Measurements from ENCODE around the gene AIG1. TPM values are rescaled to one million over a fixed set of nuclear protein-coding genes. Genes with fewer than 3 reads are reported as not detected.

AIG1 gene
- polyA plus RNA-seq, 1 donor from 2014 or later: 23.2 TPM

GRCh38 chr6:143268439-143268838, 207.8 kb downstream of the AIG1 start:
- Histone ChIP-seq H3K4me3 (ENCODE audit: low read length) (no peak overlapping the region), H3K9ac (ENCODE audit: low read length) (no peak overlapping the region), H3K36me3 (ENCODE audit: insufficient read depth, low read length) (no peaks in the 10 kb centered on the region), H3K79me2 (replicated peaks; ENCODE audit: insufficient read depth, low read length) (no peaks in the 10 kb centered on the region), H3K27ac (ENCODE audit: low read length) (no peak overlapping the region), H2AFZ (ENCODE audit: low read depth, low read length) (no peak overlapping the region), H3F3A (ENCODE audit: insufficient read depth, low read length, poor library complexity, severe bottlenecking) (no peaks in the 10 kb centered on the region), H3K4me2 (ENCODE audit: low read length) (no peak overlapping the region), H3K9me3 (ENCODE audit: low read length) (no peaks in the 10 kb centered on the region), H3K27me3 (ENCODE audit: insufficient read depth, low read depth, low read length) (no peaks in the 10 kb centered on the region), H4K20me1 (ENCODE audit: insufficient read depth) (no peaks in the 10 kb centered on the region), H3K9me2 (ENCODE audit: insufficient read depth, low read length) (no peaks in the 10 kb centered on the region)
- TF ChIP-seq RAD21 (conservative IDR thresholded peaks at IDR 0.05) (no peak), TAF1 (IDR thresholded peaks at IDR 0.05; ENCODE audit: low read depth) (no peak), MXI1 (conservative IDR thresholded peaks at IDR 0.05; ENCODE audit: poor library complexity, severe bottlenecking) (no peak), POLR2AphosphoS5 (IDR thresholded peaks at IDR 0.05) (no peak), REST (IDR thresholded peaks at IDR 0.05; ENCODE audit: borderline replicate concordance) (no peak)

- Histone ChIP-seq H4K20me1 (ENCODE audit: insufficient read depth) (no peaks in the 10 kb centered on the region), H3K9ac (ENCODE audit: low read length) (no peak overlapping the region), H3K4me3 (ENCODE audit: low read length) (no peak overlapping the region), H3K27me3 (ENCODE audit: insufficient read depth, low read depth, low read length) (no peaks in the 10 kb centered on the region), H2AFZ (ENCODE audit: low read depth, low read length) (no peak overlapping the region), H3K36me3 (ENCODE audit: insufficient read depth, low read length) (no peaks in the 10 kb centered on the region), H3K9me3 (ENCODE audit: low read length) (no peaks in the 10 kb centered on the region), H3K9me2 (ENCODE audit: insufficient read depth, low read length) (no peaks in the 10 kb centered on the region), H3K4me2 (ENCODE audit: low read length) (no peak overlapping the region), H3K79me2 (replicated peaks; ENCODE audit: insufficient read depth, low read length) (no peaks in the 10 kb centered on the region), H3K27ac (ENCODE audit: low read length) (no peak overlapping the region), H3F3A (ENCODE audit: insufficient read depth, low read length, poor library complexity, severe bottlenecking) (no peaks in the 10 kb centered on the region)
- TF ChIP-seq EP300 (conservative IDR thresholded peaks at IDR 0.05; ENCODE audit: poor library complexity, severe bottlenecking): no peak
- no peak for TF ChIP-seq MXI1 (conservative IDR thresholded peaks at IDR 0.05; ENCODE audit: poor library complexity, severe bottlenecking)
- TF ChIP-seq EZH2 (IDR thresholded peaks at IDR 0.05; ENCODE audit: borderline replicate concordance, insufficient read depth, low read length, poor library complexity, severe bottlenecking): no peak
- TF ChIP-seq CTCF (IDR thresholded peaks at IDR 0.05; ENCODE audit: poor library complexity, severe bottlenecking): no peak
- TF ChIP-seq REST (IDR thresholded peaks at IDR 0.05; ENCODE audit: borderline replicate concordance): no peak
These were observed 209.3 kb downstream of the AIG1 start for GRCh38 chr6:143270026-143270425.
